Keratinocyte (primary cell): ENCODE data around the gene CLDN9. TPM values are rescaled to one million over a fixed set of nuclear protein-coding genes. Genes with fewer than 3 reads are reported as not detected.
A peak's percentile ranks its signal among the peaks of the same experiment; 100 is the strongest.

ENCODE experiments used
- DNase-seq: peaks from one replicate; pipeline ENCODE4 v3.0.0-alpha.2; 2011; ENCODE audit warnings: low read depth, missing footprints, low spot score
- FAIRE-seq: peaks from 2 replicates; lab custom pipeline; 2011; peaks lifted over from hg19 to GRCh38; lab: Jason Lieb, UNC
- H2AFZ ChIP-seq: 2 replicates; pipeline ENCODE4 v1.6.0; 2012; ENCODE audit warnings: low read length, control low read depth, inconsistent platforms; ENCODE audit not compliant: control insufficient read depth
- H3K27ac ChIP-seq: 2 replicates; pipeline ENCODE4 v1.5.1; 2011; ENCODE audit warnings: low read length; ENCODE audit not compliant: control insufficient read depth, insufficient read depth
- H3K27me3 ChIP-seq: 3 replicates; pipeline ENCODE4 v1.6.0; 2011; ENCODE audit warnings: low read length; ENCODE audit not compliant: control insufficient read depth, insufficient read depth; ENCODE audit errors: extremely low read depth
- H3K36me3 ChIP-seq, 2 experiments: 2 replicates in 1 of 2; 3 replicates in 1 of 2; pipeline ENCODE4 v1.5.1; 2011; ENCODE audit warnings: low read length in 2 of 2, mild to moderate bottlenecking in 1 of 2; ENCODE audit not compliant: control insufficient read depth in 2 of 2, insufficient read depth in 2 of 2; ENCODE audit errors: extremely low read depth in 1 of 2
- H3K4me1 ChIP-seq: 3 replicates; pipeline ENCODE4 v1.5.1; 2011; ENCODE audit warnings: low read length; ENCODE audit not compliant: control insufficient read depth, insufficient read depth; ENCODE audit errors: extremely low read depth
- H3K4me2 ChIP-seq: 3 replicates; pipeline ENCODE4 v1.6.0; 2011; ENCODE audit warnings: low read depth, low read length; ENCODE audit not compliant: control insufficient read depth, insufficient read depth; ENCODE audit errors: extremely low read depth
- H3K4me3 ChIP-seq, 3 experiments: fragments of 200-600 bp in 1 of 3; sonication (generic) in 1 of 3; 2 replicates in 2 of 3; 3 replicates in 1 of 3; pipeline ENCODE4 v1.5.1; 2011 to 2016; ENCODE audit warnings: low read length in 3 of 3, mild to moderate bottlenecking in 3 of 3, control low read depth in 2 of 3, inconsistent platforms in 1 of 3, low read depth in 1 of 3, mixed read lengths in 1 of 3, mixed run types in 1 of 3, moderate library complexity in 1 of 3; ENCODE audit not compliant: control insufficient read depth in 2 of 3, insufficient read depth in 2 of 3; ENCODE audit errors: extremely low read depth in 1 of 3
- H3K79me2 ChIP-seq: 2 replicates; pipeline ENCODE4 v1.6.0; 2012; ENCODE audit warnings: low read length; ENCODE audit not compliant: control insufficient read depth, insufficient read depth
- H3K9ac ChIP-seq: 3 replicates; pipeline ENCODE4 v1.6.0; 2011; ENCODE audit warnings: low read length; ENCODE audit not compliant: control insufficient read depth, insufficient read depth; ENCODE audit errors: extremely low read depth
- H3K9me1 ChIP-seq: 3 replicates; pipeline ENCODE4 v1.6.0; 2011; ENCODE audit warnings: low read length; ENCODE audit not compliant: control insufficient read depth, insufficient read depth; ENCODE audit errors: extremely low read depth
- H3K9me3 ChIP-seq: 2 replicates; pipeline ENCODE4 v1.5.1; 2012; ENCODE audit warnings: low read depth, low read length; ENCODE audit not compliant: control insufficient read depth
- H4K20me1 ChIP-seq: 3 replicates; pipeline ENCODE4 v1.6.0; 2011; ENCODE audit warnings: low read length; ENCODE audit not compliant: control insufficient read depth, insufficient read depth; ENCODE audit errors: extremely low read depth
- CTCF ChIP-seq, 3 experiments: IDR thresholded peaks in 1 of 3; conservative IDR thresholded peaks in 1 of 3; optimal IDR thresholded peaks in 1 of 3; 2 replicates in 2 of 3; 3 replicates in 1 of 3; pipeline versions ENCODE3 to v1.5.1; 2011; ENCODE audit warnings: low read length in 3 of 3, mild to moderate bottlenecking in 3 of 3, moderate library complexity in 2 of 3, control low read depth in 1 of 3, inconsistent platforms in 1 of 3; ENCODE audit not compliant: insufficient read depth in 2 of 3; ENCODE audit errors: extremely low read depth in 1 of 3
- EZH2 ChIP-seq: IDR thresholded peaks from one replicate; pipeline ENCODE4 v1.6.1; 2012; ENCODE audit warnings: inconsistent platforms, mild to moderate bottlenecking, low read length, moderate library complexity
- dilution Hi-C: fragments of 300-500 bp; cut with MboI; formaldehyde crosslinking; loops from one replicate; pipeline ENCODE4 v1.7.0; 2020; ENCODE audit warnings: low sequenced_read_pairs; ENCODE audit not compliant: extremely low pct_ligation_motif_present
- polyA plus RNA-seq, 5 experiments: library from polyadenylated mRNA; depleted of rRNA in 3 of 5; stranded (reverse) in 3 of 5; stranded (forward) in 1 of 5; unstranded in 1 of 5; fragments of >200 nt; gene quantifications; 1 replicate in 1 of 5; 2 replicates in 3 of 5; 3 replicates in 1 of 5; pipeline versions ENCODE4 v1.2.1 to v1.2.3, GENCODE V29; 2011 to 2012; ENCODE audit warnings: missing spikeins in 2 of 5, low read depth in 1 of 5, low replicate concordance in 1 of 5

The CLDN9 gene
- polyA plus RNA-seq, 1 donor (not counting 4 experiments of a cell fraction or from before 2014, with no cell fraction given): not detected

- Histone ChIP-seq H3K4me3 (no peak overlapping the region), H3K4me2 (peak overlapping the region; percentile 22), H3K4me1 (peaks cover 7% of the 10 kb centered on the region), H3K9me3 (no peaks in the 10 kb centered on the region), H3K27me3 (peaks cover 19% of the 10 kb centered on the region), H3K79me2 (no peaks in the 10 kb centered on the region), H3K36me3 (peaks cover 11 to 14% of the 10 kb centered on the region in 2 experiments), H3K9ac (no peak overlapping the region), H2AFZ (no peak overlapping the region), H3K27ac (no peak overlapping the region), H3K9me1 (no peaks in the 10 kb centered on the region), H4K20me1 (no peaks in the 10 kb centered on the region)
- FAIRE-seq (no peak), DNase-seq (no peak)
- TF ChIP-seq EZH2 (no peak), CTCF (optimal IDR thresholded peaks at IDR 0.05 in 1 of 3, IDR thresholded peaks at IDR 0.05 in 1 of 3, conservative IDR thresholded peaks at IDR 0.05 in 1 of 3; ENCODE audit: extremely low read depth in 1 of 3, insufficient read depth in 2 of 3, low read length in 3 of 3) (no peak)
- dilution Hi-C loops: no loop called here
Measured at GRCh38 chr16:3028716-3029319, 16.1 kb downstream of the CLDN9 start.

GRCh38 chr16:3029491-3030221 lies 16.9 kb downstream of the CLDN9 start:
- Histone ChIP-seq H3K4me1 (peaks cover 7% of the 10 kb centered on the region), H3K9me3 (no peaks in the 10 kb centered on the region), H3K27me3 (peaks cover 19% of the 10 kb centered on the region), H2AFZ (peak overlapping the region; percentile 22), H3K4me3 (no peak overlapping the region), H3K27ac (no peak overlapping the region), H3K4me2 (peak overlapping the region; percentile 58), H4K20me1 (no peaks in the 10 kb centered on the region), H3K79me2 (no peaks in the 10 kb centered on the region), H3K36me3 (peaks cover 11 to 14% of the 10 kb centered on the region in 2 experiments), H3K9me1 (no peaks in the 10 kb centered on the region), H3K9ac (no peak overlapping the region)
- dilution Hi-C loops: no loop called here
- no peak for DNase-seq
- FAIRE-seq: no peak
- TF ChIP-seq CTCF (optimal IDR thresholded peaks at IDR 0.05 in 1 of 3, IDR thresholded peaks at IDR 0.05 in 1 of 3, conservative IDR thresholded peaks at IDR 0.05 in 1 of 3; ENCODE audit: extremely low read depth in 1 of 3, insufficient read depth in 2 of 3, low read length in 3 of 3): no peak
- no peak for TF ChIP-seq EZH2
